ENCODE measurements around the gene EEF1AKMT4. TPM values are rescaled to one million over a fixed set of nuclear protein-coding genes. Genes with fewer than 3 reads are reported as not detected.

The EEF1AKMT4 gene
- total RNA-seq, 1 experiment from 2014 or later: 8.1 TPM

- no peak for DNase-seq
- Histone ChIP-seq H3K9ac (ENCODE audit: extremely low read depth, insufficient read length, low read length) (no peak overlapping the region), H2BK120ac (ENCODE audit: low read depth, low read length, poor library complexity, severe bottlenecking) (no peak overlapping the region), H3K4me1 (ENCODE audit: insufficient read depth, low read length) (no peaks in the 10 kb centered on the region), H2AK5ac (ENCODE audit: insufficient read length, low read length) (no peak overlapping the region), H3K4ac (ENCODE audit: low read depth, low read length) (no peak overlapping the region), H4K20me1 (ENCODE audit: control insufficient read depth, insufficient read depth, insufficient read length) (no peaks in the 10 kb centered on the region), H3K18ac (ENCODE audit: insufficient read length, low read depth, low read length) (no peak overlapping the region), H4K8ac (replicated peaks; ENCODE audit: insufficient read length, low read depth, low read length) (no peak overlapping the region), H4K5ac (ENCODE audit: insufficient read length, low read depth, low read length) (no peak overlapping the region), H3K9me3 (ENCODE audit: control insufficient read depth, low read depth, low read length) (no peaks in the 10 kb centered on the region), H3K4me2 (ENCODE audit: insufficient read depth, insufficient read length, low read length) (no peak overlapping the region), H2BK12ac (ENCODE audit: insufficient read length, low read depth, low read length) (no peak overlapping the region), H3K27ac (ENCODE audit: insufficient read length, low read depth, low read length) (no peak overlapping the region), H3K79me2 (ENCODE audit: insufficient read depth, low read length) (no peaks in the 10 kb centered on the region), H3K27me3 (ENCODE audit: insufficient read depth, low read length) (no peaks in the 10 kb centered on the region), H2AFZ (ENCODE audit: low read length) (no peak overlapping the region), H3K79me1 (ENCODE audit: insufficient read depth, low read depth, low read length, poor library complexity, severe bottlenecking) (no peaks in the 10 kb centered on the region), H3K23ac (ENCODE audit: insufficient read length, low read depth, low read length) (no peak overlapping the region), H3K14ac (ENCODE audit: insufficient read depth, low read length) (no peak overlapping the region; the same call in 1 of the 2 replicates), H2BK15ac (ENCODE audit: low read depth, low read length) (no peak overlapping the region), H3K23me2 (ENCODE audit: insufficient read length, low read depth, low read length, poor library complexity, severe bottlenecking) (no peaks in the 10 kb centered on the region), H2BK5ac (ENCODE audit: insufficient read length, low read length) (no peak overlapping the region), H3K56ac (ENCODE audit: insufficient read length, low read depth, low read length) (no peak overlapping the region), H4K91ac (ENCODE audit: insufficient read length, low read depth, low read length) (no peak overlapping the region), H2BK20ac (ENCODE audit: low read depth, low read length, poor library complexity, severe bottlenecking) (no peak overlapping the region), H3T11ph (ENCODE audit: low read length) (no peak overlapping the region)
- no peaks in the 10 kb centered on the region; a peak in 1 of 7 replicates for H3K36me3 Mint-ChIP-seq (ENCODE audit: insufficient read depth in 1 of 3, low read depth in 3 of 3)
- H3K27ac Mint-ChIP-seq: no peak overlapping the region; a peak in 1 of 7 replicates
- H3K4me1 Mint-ChIP-seq: no peaks in the 10 kb centered on the region
- H3K9me3 Mint-ChIP-seq: no peaks in the 10 kb centered on the region
- WGBS (ENCODE audit: extremely low coverage, insufficient read length, low lambda C conversion rate): no CpG with 5 or more reads among the region's 21 CpGs
- TF ChIP-seq CTCF (conservative IDR thresholded peaks at IDR 0.05): no peak
- peaks cover 11% of the 10 kb centered on the region for H3K27me3 Mint-ChIP-seq (ENCODE audit: low read depth)
- H3K4me3 Mint-ChIP-seq: no peak overlapping the region; a peak in 1 of 5 replicates
Measured at GRCh38 chr3:184291738-184292445, 42.4 kb downstream of the EEF1AKMT4 start.
